ENCODE measurements around the gene DUSP11.
"Not testable (repeated sequence)": the region's sequence is repeated elsewhere in the genome, so short reads cannot be mapped to it uniquely, and the experiment has no call there.

Gene DUSP11

GRCh38 chr2:73779467-73780236 lies at the start of gene DUSP11:
Gene DUSP11 (minus strand): TSS chr2:73780103. CDS start chr2:73779974, 129 bp downstream.
- DNase-seq: peak; percentile 86

DNA sequence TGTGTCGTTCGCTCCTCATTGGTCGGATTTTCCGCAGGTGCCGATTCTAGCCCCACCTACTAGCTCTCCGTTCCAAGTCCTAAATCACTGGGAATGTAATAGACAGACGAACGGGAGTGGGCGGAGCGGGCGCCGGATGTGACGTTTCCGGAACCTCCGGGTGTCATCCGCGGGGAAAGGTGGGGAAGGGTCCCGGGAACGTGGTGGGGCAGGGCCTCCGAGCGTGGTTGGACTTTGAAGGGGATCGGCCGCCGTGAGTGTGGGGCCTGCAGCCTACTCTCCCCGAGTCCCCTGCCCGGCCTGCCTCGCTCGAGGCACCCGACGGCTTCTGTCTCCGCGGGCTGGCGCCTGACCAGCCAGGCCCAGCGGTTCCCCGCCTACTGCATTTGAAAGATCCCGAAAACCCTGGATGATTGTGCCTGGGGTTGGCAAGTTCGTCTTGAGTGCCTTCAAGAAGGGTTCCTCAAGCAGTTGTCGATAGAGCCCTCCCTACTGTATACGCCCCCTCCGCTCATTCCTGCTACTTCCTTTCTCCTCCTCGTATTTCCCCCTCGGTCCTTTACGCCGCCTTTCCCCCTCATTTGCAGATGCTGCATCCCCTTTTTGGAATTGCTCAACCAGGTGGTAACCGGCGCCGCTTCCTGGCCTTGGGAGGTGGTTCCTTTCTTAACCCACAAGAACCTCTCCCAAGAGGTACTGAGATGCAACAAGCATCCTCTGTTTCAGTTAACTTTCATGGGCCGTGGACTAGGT lies 49.1 kb upstream of the DUSP11 start, which contains the start of gene STAMBP:
TSS of gene STAMBP (plus strand) at position 144 of the 753 bp plus-strand sequence. CDS start 1,896 bp downstream, outside the sequence.
- DNase-seq: peak; percentile 94

DNA sequence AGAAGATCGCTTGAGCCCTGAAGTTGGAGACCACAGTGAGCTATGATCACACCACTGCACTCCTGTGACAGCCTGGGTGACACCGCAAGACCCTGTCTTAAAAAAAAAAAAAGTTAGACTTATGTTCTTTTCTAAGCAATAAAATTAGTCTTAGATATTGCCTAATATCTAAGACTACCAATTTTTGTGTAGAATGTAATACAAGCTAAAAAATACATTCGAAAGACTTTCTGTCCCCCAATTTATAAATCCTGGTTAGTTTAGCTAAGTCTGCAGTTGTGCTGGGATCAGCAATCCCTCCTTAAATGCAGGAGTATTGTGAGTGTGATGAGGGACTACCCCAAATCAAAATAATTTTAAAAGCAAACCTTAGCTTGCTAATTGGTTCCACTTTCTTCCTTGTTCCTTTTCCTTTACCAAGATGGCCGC lies 48.5 kb upstream of the DUSP11 start:
- no peak for DNase-seq

- DNase-seq: no peak
Measured at GRCh38 chr2:73827660-73828388, 47.9 kb upstream of the DUSP11 start.

DNA sequence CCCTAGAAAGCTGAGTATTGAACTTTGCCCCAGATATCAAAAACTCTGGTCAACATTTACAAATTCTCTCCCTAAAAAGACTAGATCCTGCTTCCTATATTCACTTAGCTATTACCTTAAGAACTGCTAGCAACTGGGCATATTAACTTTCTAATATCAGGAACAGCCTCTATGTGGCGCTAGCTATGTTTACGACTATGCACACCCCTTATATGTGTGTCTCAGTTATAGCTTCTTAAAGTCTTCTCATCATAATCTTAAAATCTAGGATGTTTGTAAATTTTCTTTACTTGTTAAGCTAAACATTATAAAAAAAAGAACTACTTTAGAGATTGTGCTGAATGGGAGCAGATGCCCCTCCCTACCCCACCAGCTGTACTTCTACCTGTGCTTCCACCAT lies 47.1 kb upstream of the DUSP11 start:
- no peak for DNase-seq

GRCh38 chr2:73825408-73825807 lies 45.5 kb upstream of the DUSP11 start:
- DNase-seq: no peak

DNA sequence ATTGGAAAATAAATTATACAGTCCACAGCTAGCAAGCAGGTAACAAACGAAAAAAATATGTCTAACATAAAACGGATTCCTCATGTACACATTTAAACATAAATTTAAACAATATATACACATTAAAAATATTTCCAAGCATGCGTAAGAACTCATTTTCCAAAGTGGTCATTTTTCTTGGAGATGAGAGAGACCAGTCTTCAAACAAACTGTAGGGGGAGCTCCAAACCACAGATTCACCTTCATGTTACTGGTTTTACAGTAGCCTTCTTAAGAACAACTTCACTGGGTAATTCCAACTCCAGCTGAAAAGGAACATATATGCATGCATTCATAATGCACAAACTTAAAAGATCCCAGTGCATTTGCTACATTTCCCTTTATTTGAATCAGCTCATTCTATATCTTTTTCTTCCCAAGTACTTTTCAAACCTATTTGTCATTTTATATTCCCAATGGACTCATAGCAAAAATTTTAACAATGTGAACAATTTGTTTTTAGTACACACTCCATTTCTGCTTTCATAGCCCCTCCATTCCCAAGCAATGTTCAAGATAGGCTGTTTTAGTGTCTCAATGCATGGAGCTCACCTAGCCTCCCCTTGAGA lies 44.1 kb upstream of the DUSP11 start:
- peak; percentile 45 for DNase-seq

DNA sequence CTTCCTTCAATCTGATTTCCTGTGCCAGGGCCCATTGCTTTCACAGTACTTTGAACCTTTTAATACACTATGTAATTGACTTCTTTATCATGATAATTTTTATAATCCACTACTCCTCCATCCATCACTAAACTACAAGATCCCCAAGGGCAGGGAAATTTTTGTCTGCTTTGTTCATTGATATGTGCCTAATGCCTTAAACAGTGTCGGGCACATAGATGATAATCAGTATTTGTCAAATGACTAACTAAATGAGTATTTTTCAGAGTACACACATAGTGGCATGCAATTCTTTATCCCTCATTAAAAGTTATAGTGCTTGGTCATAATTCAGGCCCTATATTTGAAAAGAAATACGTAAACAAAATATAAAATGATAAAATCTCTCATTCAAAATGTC lies 43.5 kb upstream of the DUSP11 start:
- no peak for DNase-seq

GRCh38 chr2:73822991-73823390 lies 43.1 kb upstream of the DUSP11 start:
- no peak for DNase-seq

- DNase-seq: no peak
Measured at GRCh38 chr2:73822276-73822675, 42.4 kb upstream of the DUSP11 start.

- DNase-seq: no peak
Measured at GRCh38 chr2:73821669-73822068, 41.8 kb upstream of the DUSP11 start.

DNA sequence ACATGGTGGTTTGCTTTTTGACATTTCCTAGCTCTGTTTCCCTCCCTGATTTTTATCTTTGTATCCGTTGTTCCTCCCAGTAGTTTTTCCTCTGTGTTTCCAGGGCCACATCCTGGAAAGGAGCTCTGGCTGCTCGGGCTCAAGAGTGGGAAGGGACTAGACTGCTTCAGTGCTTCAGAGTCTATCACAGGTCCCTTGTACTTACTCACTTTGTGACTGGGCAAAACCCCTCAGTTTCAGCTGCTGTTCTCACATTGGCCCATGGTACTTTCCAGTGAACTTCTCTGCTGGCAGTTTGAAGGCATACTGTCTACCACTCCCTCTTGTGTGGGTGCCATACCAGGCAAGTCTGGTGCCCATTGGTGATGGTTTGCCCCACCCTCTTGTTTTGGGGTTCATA lies 41.3 kb upstream of the DUSP11 start:
- DNase-seq: no peak

DNA sequence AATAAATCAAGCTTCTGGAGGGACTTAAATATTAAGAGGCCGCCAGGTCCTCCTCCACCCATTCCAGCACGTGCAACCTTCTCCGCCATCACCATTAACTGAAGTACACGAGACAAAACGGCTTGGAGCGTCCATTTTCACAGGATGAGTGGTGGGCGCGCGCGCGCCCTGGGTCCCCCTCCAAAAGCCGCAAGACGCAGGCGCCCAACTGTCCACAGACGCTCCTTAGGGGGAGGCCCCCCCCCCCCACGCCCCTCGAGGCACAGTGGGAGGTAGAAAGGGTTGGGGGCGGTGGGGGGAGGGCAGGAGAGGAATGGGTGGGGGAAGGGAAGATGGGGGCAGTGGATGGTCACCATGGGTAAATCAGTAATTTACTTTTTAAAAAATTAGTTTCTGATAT lies 38.4 kb upstream of the DUSP11 start:
- DNase-seq: no peak

DNA sequence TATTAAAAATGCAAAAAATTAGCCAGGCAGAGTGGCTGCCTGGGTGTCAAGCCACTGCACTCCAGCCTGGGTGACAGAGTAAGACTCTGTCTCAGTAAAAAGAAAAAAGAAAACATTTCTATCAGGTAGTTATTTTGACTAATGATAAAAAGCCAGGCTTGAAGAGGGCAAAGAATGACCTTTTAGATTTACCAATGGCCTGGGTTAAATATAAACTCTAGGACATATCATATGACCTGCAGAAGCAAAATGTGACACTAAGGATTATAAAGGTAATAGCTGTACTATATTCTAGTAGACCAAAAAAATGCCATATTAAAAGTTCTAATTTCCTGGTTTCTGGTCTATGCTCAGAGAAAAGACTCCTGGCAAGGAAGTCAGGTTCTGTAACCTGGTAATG lies 32.7 kb upstream of the DUSP11 start:
- no peak for DNase-seq

DNA sequence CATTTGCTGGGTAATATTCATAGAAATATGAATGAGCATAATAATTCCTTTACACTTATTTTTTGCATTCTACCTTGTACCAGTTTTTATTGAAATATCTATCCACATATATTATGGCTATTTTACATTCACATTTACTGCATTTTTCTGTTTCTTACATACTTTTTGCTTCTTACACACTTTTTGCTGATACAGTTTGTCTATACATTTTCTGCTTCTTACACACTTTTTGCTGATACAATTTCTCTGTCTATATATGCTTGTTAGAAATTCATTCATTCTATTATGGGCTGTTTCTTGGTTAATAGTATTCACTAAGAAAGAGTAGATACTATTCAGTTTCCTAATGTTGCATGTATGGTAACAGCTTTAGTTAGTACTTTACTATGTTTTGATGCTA lies 32.0 kb upstream of the DUSP11 start:
- no peak for DNase-seq

- not testable (repeated sequence) for DNase-seq
Measured at GRCh38 chr2:73783883-73784282, 4.0 kb upstream of the DUSP11 start, which contains the start of gene C2orf78. Gene C2orf78 (plus strand): TSS chr2:73784183. CDS start chr2:73784310, 127 bp downstream.

DNA sequence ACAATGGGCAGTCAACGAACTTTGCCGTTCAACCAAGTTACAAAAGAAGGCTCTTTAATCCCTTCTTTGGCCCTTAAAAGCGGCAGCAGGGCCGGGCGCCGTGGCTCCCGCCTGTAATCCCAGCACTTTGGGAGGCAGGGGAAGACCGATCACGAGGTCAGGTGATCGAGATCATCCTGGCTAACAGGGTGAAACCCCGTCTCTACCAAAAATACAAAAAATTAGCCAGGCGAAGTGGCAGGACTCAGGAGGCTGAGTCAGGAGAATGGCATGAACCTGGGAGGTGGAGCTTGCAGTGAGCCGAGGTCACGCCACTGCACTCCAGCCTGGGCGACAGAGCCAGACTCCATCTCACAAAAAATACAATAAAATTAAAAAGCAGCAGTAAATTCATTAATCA lies 3.5 kb upstream of the DUSP11 start:
- DNase-seq: not testable (repeated sequence)

GRCh38 chr2:73780237-73780582 lies 307 bp upstream of the DUSP11 start:
- DNase-seq: no peak

DNA sequence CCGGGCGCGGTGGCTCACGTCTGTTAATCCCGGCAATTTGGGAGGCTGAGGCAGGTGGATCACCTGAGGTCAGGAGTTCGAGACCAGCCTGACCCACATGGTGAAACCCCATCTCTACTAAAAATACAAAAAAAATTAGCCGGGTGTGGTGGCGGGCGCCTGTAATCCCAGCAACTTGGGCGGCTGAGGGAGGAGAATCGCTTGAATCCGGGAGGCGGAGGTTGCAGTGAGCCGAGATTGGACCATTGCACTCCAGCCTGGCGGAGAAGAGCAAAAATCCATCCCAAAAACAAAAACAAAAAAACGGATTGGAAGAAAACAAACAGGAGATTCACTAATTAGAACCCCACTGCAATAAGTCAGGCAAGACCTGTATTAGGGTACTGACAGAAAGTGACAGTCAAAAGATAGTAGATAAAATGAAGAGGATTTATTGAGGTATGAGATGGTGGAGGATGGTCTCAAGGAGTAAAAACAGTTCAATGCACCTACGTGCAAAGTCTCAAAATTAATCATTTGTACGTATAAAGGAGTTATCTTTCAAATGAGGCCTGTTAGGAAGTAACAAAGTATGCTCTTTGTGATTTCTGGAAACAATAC lies 936 bp downstream of the DUSP11 start:
- not testable (repeated sequence) for DNase-seq

DNA sequence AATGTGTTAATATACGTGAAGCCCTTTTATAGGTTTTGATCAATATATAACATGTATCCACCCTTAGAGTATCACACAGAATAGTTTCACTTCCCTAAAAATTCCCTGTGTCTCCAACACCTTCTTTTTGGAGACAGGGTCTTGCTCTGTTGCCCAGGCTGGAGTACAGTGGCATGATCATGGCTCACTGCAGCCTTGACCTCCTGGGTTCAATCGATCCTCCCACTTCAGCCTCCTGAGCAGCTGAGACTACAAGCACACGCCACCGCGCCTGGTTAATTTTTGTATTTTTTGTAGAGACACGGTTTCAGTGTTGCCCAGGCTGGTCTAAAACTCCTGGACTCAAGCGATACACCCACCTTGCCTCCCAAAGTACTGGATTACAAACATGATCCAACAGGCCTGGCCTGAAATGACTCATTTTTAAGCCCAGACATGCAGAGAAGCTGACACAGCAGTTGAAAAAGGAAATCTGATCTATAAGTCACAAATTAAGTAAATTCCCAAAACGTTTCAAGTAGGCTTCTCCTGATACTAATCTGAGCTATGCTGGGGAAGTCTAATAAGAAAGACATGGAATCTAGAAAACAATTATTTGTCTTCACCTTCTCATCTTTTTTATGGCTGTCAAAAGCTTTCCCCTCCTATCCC lies 2.9 kb downstream of the DUSP11 start:
- no peak for DNase-seq

GRCh38 chr2:73776381-73776780 lies 3.5 kb downstream of the DUSP11 start:
- DNase-seq: no peak

DNA sequence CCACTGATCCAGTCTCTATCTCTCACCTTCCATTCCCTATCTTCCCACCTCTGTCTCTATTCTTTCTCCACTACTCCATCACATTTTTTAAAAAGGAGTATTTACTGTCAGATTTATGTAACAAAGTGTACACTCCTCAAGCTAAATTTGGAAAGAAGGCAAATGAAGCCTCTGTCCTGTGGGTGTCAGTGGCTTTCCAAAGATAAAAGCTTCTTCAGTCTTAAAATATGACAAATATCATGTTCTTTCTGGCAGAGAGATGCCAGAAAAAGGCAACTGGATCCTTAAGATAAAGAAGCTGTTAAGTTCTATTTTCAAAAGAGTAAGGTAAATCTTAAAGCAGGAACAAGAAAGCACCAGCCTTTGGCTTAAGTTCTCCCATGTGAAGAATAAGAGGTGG lies 7.1 kb downstream of the DUSP11 start:
- DNase-seq: no peak
